H7 (cell line): ENCODE data around the gene IFT122. TPM values are rescaled to one million over a fixed set of nuclear protein-coding genes. Genes with fewer than 3 reads are reported as not detected.

Source experiments
- DNase-seq: peaks from one replicate; pipeline ENCODE4 v3.0.0; 2012
- H3K27me3 ChIP-seq: 2 replicates; pipeline ENCODE4 v1.6.0; 2011; ENCODE audit warnings: mild to moderate bottlenecking, low read length; ENCODE audit not compliant: control insufficient read depth, insufficient read depth
- H3K36me3 ChIP-seq: replicated peaks from 2 replicates; pipeline ENCODE4 v1.5.1; 2011; ENCODE audit warnings: low read length; ENCODE audit not compliant: control insufficient read depth, insufficient read depth
- H3K4me3 ChIP-seq: 2 replicates; pipeline ENCODE4 v1.5.1; 2011; ENCODE audit warnings: low read depth, mild to moderate bottlenecking, control low read depth, low read length, moderate library complexity; ENCODE audit not compliant: insufficient read depth
- total RNA-seq: library from RNA; depleted of rRNA; stranded (reverse); fragments of >200 nt; shearing (Covaris generic); gene quantifications from 2 replicates; pipeline ENCODE4 v1.2.3, GENCODE V29; 2014

IFT122 gene
- total RNA-seq, 1 experiment from 2014 or later, result 22.0 TPM

DNA sequence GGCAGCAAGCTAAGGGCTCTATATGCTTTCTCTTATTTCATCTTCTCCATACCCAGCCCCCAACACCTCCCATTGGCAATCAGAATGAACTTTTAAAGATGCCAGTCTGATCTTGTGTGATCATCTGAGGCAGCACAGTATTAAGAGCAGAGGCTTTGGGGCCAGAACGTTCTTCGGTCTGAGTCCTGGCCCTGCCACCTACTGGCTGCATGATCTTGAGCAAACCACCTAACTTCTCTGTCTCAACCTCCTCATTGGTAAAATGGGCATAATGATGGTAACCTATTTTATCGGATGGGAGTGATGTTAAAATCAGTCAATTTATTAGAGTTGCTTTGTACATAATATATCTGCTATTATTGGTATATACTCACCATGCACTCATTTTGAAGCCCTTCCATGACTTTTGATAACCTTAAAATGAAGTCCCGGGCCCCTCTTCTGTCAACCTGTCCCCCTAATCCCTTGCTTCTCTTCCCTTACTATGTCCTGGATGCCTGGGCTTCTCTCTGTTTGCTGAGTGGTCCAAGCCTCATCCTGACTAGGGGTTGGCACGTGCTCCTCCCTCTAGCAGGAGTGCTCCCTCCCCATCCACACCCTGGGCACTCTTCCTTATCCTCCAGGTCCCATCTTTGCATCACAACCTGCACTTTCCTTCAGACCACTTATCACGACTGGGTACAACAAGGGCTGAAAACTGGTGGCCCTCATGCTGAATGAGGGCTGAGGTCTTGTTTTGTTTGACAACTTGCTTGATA, 17.9 kb upstream of the IFT122 start:
- H3K27me3 ChIP-seq, result no peaks in the 10 kb centered on the region
- no peaks in the 10 kb centered on the region for H3K36me3 ChIP-seq
- H3K4me3 ChIP-seq, result no peak overlapping the region
- no peak for DNase-seq

DNA sequence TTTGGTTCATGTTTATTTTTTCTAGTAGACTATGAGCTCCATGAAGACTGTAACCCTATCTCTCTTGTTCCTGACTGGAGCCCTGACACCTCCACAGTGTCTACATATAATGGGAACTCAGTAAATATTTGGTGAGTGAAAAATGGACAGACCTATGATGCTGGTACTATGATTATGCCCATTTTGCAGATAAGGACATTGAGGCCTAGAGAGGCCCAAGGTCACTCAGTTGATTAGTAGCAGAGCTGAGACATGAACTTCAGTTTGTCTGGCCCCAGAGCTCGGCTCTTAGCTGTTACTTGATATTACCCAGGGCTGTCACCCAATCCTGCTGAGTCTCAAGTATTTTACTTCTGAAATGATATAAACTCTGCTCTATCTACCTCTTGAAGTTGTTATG, 17.1 kb upstream of the IFT122 start:
- peaks cover 5% of the 10 kb centered on the region for H3K27me3 ChIP-seq
- DNase-seq, result no peak
- H3K36me3 ChIP-seq, result no peaks in the 10 kb centered on the region
- no peak overlapping the region for H3K4me3 ChIP-seq

DNA sequence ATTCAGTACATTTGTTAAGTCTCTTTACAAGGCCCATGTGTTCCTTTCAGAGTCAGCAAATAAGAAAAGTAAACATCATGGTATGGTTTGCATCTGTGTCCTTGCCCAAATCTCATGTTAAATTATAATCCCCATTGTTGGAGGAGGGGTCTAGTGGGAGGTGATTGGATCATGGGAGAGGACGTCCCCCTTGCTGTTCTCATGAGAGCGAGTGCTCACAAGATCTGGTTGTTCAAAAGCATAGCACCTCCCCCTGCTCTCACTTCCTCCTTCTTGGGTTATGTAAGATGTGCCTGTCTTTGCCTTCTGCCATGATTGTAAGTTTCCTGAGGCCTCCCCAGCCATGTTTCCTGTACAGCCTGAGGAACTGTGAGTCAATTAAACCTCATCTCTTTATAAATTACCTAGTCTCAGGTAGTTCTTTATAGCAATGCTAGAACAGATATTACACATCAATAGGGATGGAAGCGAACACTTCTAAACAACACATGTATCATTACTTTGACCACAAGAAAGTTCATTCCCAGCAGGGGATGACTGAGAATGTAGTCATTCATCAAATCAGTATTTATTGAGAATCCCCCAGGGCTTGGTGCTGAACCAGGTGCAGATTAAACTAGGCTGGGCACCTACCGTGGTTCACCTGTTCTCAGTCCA, 15.7 kb upstream of the IFT122 start:
- H3K36me3 ChIP-seq, result no peaks in the 10 kb centered on the region
- DNase-seq, result no peak
- H3K27me3 ChIP-seq, result peaks cover 9% of the 10 kb centered on the region
- no peak overlapping the region for H3K4me3 ChIP-seq

DNA sequence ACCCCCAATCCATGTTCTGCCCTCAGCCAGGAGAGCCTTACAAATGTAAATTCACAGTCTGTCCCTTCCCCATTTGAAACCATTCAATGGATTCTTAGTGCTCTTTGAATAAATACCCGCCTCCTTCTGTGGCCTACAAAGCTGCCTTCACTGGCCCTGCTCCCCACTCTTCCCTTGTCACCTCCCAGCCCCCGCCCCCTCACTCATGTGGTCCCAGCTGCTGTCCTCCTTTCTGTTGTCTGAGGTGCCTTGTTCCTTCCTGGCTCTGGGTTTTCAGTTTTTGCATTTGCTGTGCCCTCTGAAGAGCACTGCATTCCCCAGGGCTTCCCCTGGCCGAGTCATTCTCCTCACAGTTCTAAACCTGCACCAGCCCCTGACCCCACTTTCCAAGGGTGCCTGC, 14.8 kb upstream of the IFT122 start:
- H3K36me3 ChIP-seq, result no peaks in the 10 kb centered on the region
- no peak overlapping the region for H3K4me3 ChIP-seq
- peaks cover 9% of the 10 kb centered on the region for H3K27me3 ChIP-seq
- DNase-seq, result peak; percentile 47

DNA sequence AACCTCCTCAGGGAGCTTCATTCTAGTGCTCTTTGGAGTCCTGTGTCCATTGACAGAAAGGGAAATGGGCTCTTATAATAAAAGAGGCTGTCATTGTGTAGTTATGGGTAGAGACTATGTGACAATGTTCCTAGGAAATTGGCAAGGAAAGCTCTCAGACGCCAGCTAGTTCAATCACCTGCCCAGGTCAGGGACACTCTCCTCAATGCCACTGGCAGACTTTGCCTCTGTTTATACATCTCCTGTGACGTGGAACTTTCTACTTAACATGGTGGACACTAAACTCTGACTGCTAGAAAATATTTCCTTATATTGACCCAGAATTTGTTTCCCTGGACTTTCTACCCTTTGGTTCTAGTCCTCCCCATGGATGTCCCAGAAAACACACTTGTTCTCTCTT, 14.4 kb upstream of the IFT122 start:
- Histone ChIP-seq H3K36me3 (peaks cover under 1% of the 10 kb centered on the region; the same call in 1 of the 2 replicates), H3K27me3 (peaks cover 9% of the 10 kb centered on the region), H3K4me3 (no peak overlapping the region)
- DNase-seq, result no peak

DNA sequence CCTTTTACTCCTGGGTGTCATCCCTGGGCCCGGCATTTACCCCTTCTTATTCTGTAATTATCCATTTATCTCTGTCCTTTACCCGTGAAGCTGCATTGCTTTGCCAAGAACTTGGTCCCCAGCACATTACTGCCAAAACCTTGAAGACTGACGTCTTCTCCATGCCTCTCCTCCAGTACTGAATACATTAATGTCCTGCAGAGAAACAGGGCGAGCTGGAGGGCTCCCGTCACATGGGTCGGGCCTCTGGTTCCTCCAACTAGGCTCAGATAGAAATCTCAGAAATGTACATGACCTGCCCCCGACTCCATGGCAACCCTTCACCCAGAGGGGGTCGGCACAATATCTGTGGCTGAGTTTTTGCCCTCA, 12.0 kb upstream of the IFT122 start:
- Histone ChIP-seq H3K27me3 (peaks cover 9% of the 10 kb centered on the region), H3K4me3 (peak overlapping the region; percentile 53), H3K36me3 (peaks cover 14% of the 10 kb centered on the region)
- peak; percentile 46 for DNase-seq

DNA sequence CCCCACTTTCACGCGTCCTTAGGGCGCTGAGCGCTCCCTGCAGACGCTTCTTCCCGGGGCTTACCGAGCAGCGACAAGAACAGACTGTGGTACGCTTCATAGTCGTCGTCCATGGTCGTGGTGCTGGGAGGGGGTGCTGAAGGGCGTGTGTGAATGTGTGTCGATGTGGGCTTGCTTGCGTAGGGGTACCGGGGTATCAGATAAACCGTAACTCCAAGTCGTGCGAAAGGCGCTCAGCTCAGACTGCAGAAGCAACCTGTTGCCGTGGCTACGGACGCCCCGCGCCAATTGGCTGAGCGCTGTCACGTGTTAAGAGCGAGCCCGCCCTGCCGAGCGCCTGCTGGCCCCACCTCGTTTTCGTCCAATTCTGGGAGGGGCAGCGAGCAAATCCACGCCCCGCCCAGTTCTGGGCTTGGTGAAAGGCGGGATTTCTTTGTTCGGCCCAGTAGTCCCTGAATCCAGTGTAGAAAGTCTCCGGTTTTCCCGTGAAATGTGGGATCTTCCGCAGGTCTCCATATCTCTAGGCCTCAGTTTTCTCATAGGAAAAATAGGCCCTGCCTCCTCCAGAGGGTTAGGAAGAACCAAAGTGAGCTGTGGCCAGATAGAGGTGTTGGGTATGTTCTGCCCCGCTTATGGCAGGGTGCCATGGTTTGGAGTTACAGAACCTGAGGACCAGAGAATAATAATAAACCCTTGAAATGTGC, 11.5 kb upstream of the IFT122 start, which contains the start of gene EFCAB12:
Gene EFCAB12, minus strand, starts transcription at position 261 of the 704 bp plus-strand sequence. Its CDS starts 148 bp downstream, at position 113.
- Histone ChIP-seq H3K4me3 (peak within 1 kb of the TSS; percentile 53), H3K27me3 (peaks cover 9% of the 10 kb centered on the region), H3K36me3 (peaks cover 17% of the 10 kb centered on the region)
- DNase-seq, result peak; percentile 92

DNA sequence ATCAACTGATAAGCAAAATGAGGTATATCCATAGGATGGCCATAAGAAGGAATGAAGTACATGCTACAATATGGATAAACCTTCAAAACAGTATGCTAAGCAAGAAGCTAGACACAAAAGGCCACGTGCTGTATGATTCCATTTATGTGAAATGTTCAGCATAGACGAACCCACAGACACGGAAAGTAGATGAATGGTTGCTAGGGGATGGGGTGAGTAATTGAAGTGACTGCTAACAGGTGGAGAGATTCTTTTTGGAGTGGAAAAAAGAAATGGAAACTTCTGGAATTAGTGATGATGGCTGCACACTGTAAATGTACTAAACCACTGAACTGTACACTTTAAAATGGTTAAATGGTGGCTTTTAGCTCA, 11.0 kb upstream of the IFT122 start:
- no peak for DNase-seq
- H3K4me3 ChIP-seq, result no peak overlapping the region
- H3K27me3 ChIP-seq, result peaks cover 9% of the 10 kb centered on the region
- H3K36me3 ChIP-seq, result peaks cover 21% of the 10 kb centered on the region

DNA sequence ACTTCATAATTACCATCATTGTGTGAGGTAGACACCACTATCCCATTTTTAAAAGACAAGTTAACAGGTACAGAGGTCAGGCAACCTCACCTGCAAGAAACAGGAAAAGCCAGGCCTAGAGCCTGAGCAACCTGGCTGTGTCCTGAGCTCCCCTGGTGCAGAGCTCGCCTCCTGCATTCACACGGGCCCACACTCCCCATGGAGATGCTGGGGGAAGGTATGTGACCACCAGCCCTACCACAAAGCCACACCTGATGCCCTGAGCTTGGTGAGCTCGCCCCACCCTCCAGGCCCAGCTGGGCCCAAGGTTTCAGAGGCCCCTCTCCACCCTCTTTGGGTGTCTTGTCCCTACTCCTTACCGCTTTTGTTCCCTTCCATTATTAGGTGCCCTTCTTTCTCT, 10.4 kb upstream of the IFT122 start:
- Histone ChIP-seq H3K4me3 (no peak overlapping the region), H3K27me3 (peaks cover 9% of the 10 kb centered on the region), H3K36me3 (peaks cover 23% of the 10 kb centered on the region)
- DNase-seq, result peak; percentile 57

DNA sequence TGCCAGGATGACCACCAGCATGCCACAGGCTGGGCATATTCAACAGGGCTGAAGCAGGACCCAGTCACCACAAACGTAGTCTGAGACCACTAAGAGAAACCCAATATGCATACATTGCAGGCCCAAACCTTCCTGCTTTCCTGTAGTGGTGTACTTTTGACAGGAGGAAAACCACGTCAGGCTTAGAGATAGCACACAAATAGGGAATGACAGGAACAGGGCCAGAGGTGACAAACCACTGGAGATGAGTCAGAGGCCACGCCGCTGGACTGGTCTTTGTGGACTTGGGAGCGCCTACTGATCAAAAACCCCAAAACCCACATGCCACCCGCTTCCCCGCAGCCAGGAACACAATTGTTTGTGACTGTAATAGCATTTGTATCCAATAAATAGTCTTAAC, 8.0 kb upstream of the IFT122 start:
- DNase-seq, result no peak
- peaks cover 9% of the 10 kb centered on the region for H3K27me3 ChIP-seq
- H3K4me3 ChIP-seq, result no peak overlapping the region
- peaks cover 32% of the 10 kb centered on the region for H3K36me3 ChIP-seq

DNA sequence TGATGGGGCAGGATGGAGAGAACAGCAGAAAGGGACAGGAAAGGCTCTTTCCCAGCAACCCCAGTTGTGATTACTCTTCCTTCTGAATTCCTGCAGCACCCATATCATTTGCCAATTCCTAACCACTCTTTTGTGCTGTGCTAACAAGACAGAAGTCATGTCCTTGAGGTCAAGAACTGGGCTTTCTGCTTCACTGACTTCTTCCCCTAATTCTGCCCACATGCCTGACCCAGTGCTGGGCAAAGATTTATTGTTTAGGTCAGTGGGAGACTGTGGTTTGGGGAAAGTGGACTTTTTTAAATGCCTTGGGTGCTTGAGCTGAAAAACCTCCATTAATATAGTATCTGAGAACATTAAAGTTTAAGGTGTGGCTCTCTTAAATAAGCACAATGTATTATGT, 7.4 kb upstream of the IFT122 start:
- Histone ChIP-seq H3K4me3 (no peak overlapping the region), H3K36me3 (peaks cover 36% of the 10 kb centered on the region), H3K27me3 (peaks cover 5% of the 10 kb centered on the region)
- DNase-seq, result no peak

DNA sequence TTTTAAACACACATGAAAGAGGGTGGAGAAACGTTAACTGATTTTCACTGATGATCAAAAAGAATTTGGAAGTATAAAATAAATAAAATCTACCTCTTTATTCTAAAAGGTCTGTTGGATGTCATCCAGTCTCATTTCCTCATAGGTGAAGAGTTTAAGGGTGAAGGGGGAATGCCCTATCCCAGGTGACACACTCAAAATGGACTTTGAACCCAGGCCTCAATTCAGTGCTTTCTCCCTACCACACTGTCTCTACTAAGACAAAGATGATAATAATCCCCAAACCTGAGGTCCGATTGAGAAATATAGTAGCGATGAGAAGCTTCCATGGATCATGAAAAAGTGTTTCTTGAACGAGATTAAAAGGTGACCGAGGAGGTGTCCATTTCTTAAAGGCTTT, 6.5 kb upstream of the IFT122 start:
- Histone ChIP-seq H3K4me3 (no peak overlapping the region), H3K36me3 (peaks cover 39% of the 10 kb centered on the region), H3K27me3 (no peaks in the 10 kb centered on the region)
- no peak for DNase-seq

DNA sequence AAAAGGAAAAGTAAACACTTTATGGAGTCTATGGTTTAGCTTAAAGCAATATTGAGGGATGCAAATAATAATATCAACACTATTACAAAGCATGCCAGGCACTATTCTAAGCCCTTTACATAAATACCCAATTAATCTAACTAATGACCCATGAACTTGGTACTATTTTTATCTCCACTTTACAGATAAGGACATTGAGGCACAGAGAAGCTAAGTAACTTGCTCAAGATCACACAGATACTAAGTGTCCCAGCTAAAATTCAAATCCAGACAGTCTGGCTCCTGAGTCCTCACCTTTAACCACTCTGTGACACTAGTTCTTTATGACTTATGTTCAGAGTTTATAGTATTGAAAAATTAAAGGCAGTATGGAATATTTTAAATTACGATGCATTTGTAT, 5.9 kb upstream of the IFT122 start:
- H3K27me3 ChIP-seq, result no peaks in the 10 kb centered on the region
- no peak for DNase-seq
- H3K4me3 ChIP-seq, result no peak overlapping the region
- peaks cover 39% of the 10 kb centered on the region for H3K36me3 ChIP-seq

DNA sequence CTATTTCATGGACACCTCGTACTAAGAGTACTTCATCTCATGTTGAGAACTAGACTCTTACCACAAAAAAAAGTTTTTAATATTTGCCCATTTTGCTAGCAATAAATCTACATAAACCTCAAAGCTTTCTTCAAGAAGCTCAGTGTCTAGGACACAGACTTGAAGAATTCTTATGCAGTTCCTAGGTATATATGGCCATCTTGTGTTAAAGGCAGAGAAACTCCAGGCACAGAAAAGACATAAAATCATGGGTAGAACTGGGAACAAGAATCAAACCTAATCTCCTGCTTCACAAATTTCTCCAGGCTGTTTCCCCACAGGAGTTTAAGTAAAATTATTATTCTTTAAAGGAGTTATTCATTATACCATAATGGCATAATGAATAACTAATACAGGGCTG, 4.7 kb upstream of the IFT122 start:
- no peak overlapping the region for H3K4me3 ChIP-seq
- peaks cover 39% of the 10 kb centered on the region for H3K36me3 ChIP-seq
- DNase-seq, result no peak
- no peaks in the 10 kb centered on the region for H3K27me3 ChIP-seq
